DND-41 (cell line): ENCODE results near the gene GLIPR1L1.

Source experiments
- ATAC-seq: fragments of 200-7000 bp; cut with Tn5 transposase; 3 replicates; pipeline ENCODE4 v1.9.1; 2021; ENCODE audit warnings: low read depth; ENCODE audit not compliant: insufficient read depth
- DNase-seq: peaks from one replicate; pipeline ENCODE4 v3.0.0-alpha.2; 2020
- H2AFZ ChIP-seq: 2 replicates; pipeline ENCODE4 v1.6.0; 2012; ENCODE audit warnings: low read depth, low read length
- H3K27ac ChIP-seq: 2 replicates; pipeline ENCODE4 v1.5.1; 2012; ENCODE audit warnings: low read length, inconsistent platforms
- H3K27me3 ChIP-seq: fragments of 200-600 bp; sonication (generic); 2 replicates; pipeline ENCODE4 v1.6.0; 2012; ENCODE audit warnings: low read length, mild to moderate bottlenecking, inconsistent platforms; ENCODE audit not compliant: insufficient read depth, poor library complexity
- H3K36me3 ChIP-seq: 2 replicates; pipeline ENCODE4 v1.5.1; 2012; ENCODE audit warnings: low read length, inconsistent platforms; ENCODE audit not compliant: insufficient read depth
- H3K4me1 ChIP-seq: 2 replicates; pipeline ENCODE4 v1.5.1; 2012; ENCODE audit warnings: mild to moderate bottlenecking, low read length; ENCODE audit not compliant: insufficient read depth
- H3K4me2 ChIP-seq: 2 replicates; pipeline ENCODE4 v1.6.0; 2012; ENCODE audit warnings: mild to moderate bottlenecking, moderate library complexity, low read length, inconsistent platforms; ENCODE audit not compliant: insufficient read depth
- H3K4me3 ChIP-seq, 2 experiments: fragments of 200-600 bp in 1 of 2; shearing (Covaris generic) in 1 of 2; 2 replicates each; pipeline ENCODE4 v1.5.1; 2012 to 2016; ENCODE audit warnings: inconsistent platforms in 2 of 2, low read length in 2 of 2, mild to moderate bottlenecking in 2 of 2, low read depth in 1 of 2, moderate library complexity in 1 of 2
- H3K79me2 ChIP-seq: 2 replicates; pipeline ENCODE4 v1.6.0; 2012; ENCODE audit warnings: low read length, inconsistent platforms; ENCODE audit not compliant: insufficient read depth
- H3K9ac ChIP-seq: 2 replicates; pipeline ENCODE4 v1.6.0; 2012; ENCODE audit warnings: low read depth, mild to moderate bottlenecking, inconsistent platforms, low read length, moderate library complexity
- H3K9me3 ChIP-seq: 2 replicates; pipeline ENCODE4 v1.5.1; 2012; ENCODE audit warnings: low read length, moderate library complexity, mild to moderate bottlenecking, inconsistent platforms; ENCODE audit not compliant: insufficient read depth, severe bottlenecking
- H4K20me1 ChIP-seq: 2 replicates; pipeline ENCODE4 v1.6.0; 2012; ENCODE audit warnings: low read length; ENCODE audit not compliant: insufficient read depth
- CTCF ChIP-seq: IDR thresholded peaks from 2 replicates; pipeline ENCODE4 v1.5.1; 2012; ENCODE audit warnings: borderline replicate concordance, low read length, moderate library complexity, mild to moderate bottlenecking; ENCODE audit not compliant: poor library complexity, severe bottlenecking; ENCODE audit errors: extremely low read depth
- EZH2 ChIP-seq: IDR thresholded peaks from 3 replicates; pipeline ENCODE4 v1.6.1; 2012; ENCODE audit warnings: borderline replicate concordance, low read depth, mild to moderate bottlenecking, moderate library complexity, low read length, inconsistent platforms; ENCODE audit not compliant: severe bottlenecking

Gene GLIPR1L1

GRCh38 chr12:75311369-75311768, 23.1 kb upstream of the GLIPR1L1 start:
- ATAC-seq: no peak

GRCh38 chr12:75315518-75315917, 19.0 kb upstream of the GLIPR1L1 start:
- H3K9ac ChIP-seq: no peak overlapping the region
- H3K4me3 ChIP-seq: no peak overlapping the region
- H3K27ac ChIP-seq: no peak overlapping the region
- no peak overlapping the region for H3K4me2 ChIP-seq
- TF ChIP-seq EZH2 (no peak), CTCF (no peak)
- no peaks in the 10 kb centered on the region for H4K20me1 ChIP-seq
- H2AFZ ChIP-seq: no peak overlapping the region
- no peak for ATAC-seq
- H3K9me3 ChIP-seq: no peaks in the 10 kb centered on the region
- DNase-seq: no peak
- H3K4me1 ChIP-seq: no peaks in the 10 kb centered on the region
- no peaks in the 10 kb centered on the region for H3K27me3 ChIP-seq
- no peaks in the 10 kb centered on the region for H3K79me2 ChIP-seq
- no peaks in the 10 kb centered on the region for H3K36me3 ChIP-seq

More at GRCh38 chr12:75311369-75311768, 23.1 kb upstream of the GLIPR1L1 start:
- Histone ChIP-seq H3K4me3 (no peak overlapping the region), H3K9me3 (no peaks in the 10 kb centered on the region), H3K36me3 (no peaks in the 10 kb centered on the region), H2AFZ (no peak overlapping the region), H3K27ac (no peak overlapping the region), H3K4me2 (no peak overlapping the region), H4K20me1 (no peaks in the 10 kb centered on the region), H3K4me1 (no peaks in the 10 kb centered on the region), H3K9ac (no peak overlapping the region), H3K79me2 (no peaks in the 10 kb centered on the region), H3K27me3 (no peaks in the 10 kb centered on the region)
- no peak for DNase-seq
- TF ChIP-seq EZH2: no peak
- TF ChIP-seq CTCF: no peak

GRCh38 chr12:75317784-75318183, 16.7 kb upstream of the GLIPR1L1 start:
- DNase-seq (no peak), ATAC-seq (no peak)
- TF ChIP-seq EZH2 (no peak), CTCF (no peak)
- Histone ChIP-seq H3K4me2 (no peak overlapping the region), H3K27ac (no peak overlapping the region), H3K27me3 (no peaks in the 10 kb centered on the region), H3K9ac (no peak overlapping the region), H3K36me3 (no peaks in the 10 kb centered on the region), H4K20me1 (no peaks in the 10 kb centered on the region), H3K4me3 (no peak overlapping the region), H3K4me1 (no peaks in the 10 kb centered on the region), H2AFZ (no peak overlapping the region), H3K79me2 (no peaks in the 10 kb centered on the region), H3K9me3 (no peaks in the 10 kb centered on the region)

- Histone ChIP-seq H3K4me1 (no peaks in the 10 kb centered on the region), H3K4me2 (no peak overlapping the region), H3K79me2 (no peaks in the 10 kb centered on the region), H3K4me3 (no peak overlapping the region), H3K9ac (no peak overlapping the region), H3K36me3 (no peaks in the 10 kb centered on the region), H3K27ac (no peak overlapping the region), H4K20me1 (no peaks in the 10 kb centered on the region), H3K27me3 (no peaks in the 10 kb centered on the region), H2AFZ (no peak overlapping the region), H3K9me3 (no peaks in the 10 kb centered on the region)
- no peak for ATAC-seq
- DNase-seq: no peak
- TF ChIP-seq CTCF (no peak), EZH2 (no peak)
Measured at GRCh38 chr12:75322464-75322863, 12.0 kb upstream of the GLIPR1L1 start.
